K562 treated with DMSO at 1 percent for 12 hours (cell line): ENCODE measurements around the gene FAM78A. TPM values are rescaled to one million over a fixed set of nuclear protein-coding genes. Genes with fewer than 3 reads are reported as not detected.

ENCODE experiments used
- total RNA-seq: library from RNA; unstranded; fragments of 300-600 nt; gene quantifications from 2 replicates; pipeline ENCODE4 v1.2.3, GENCODE V29; 2022; ENCODE audit not compliant: insufficient read depth

FAM78A gene
- total RNA-seq, result 39.4 and 85.9 TPM in 2 replicates

GRCh38 chr9:131276094-131276888 lies at the start of gene FAM78A:
Gene FAM78A, minus strand, starts transcription at chr9:131276510. Its CDS starts 331 bp downstream, at chr9:131276179.

GRCh38 chr9:131289301-131290035 lies 13.2 kb upstream of the FAM78A start, which contains the start of gene PLPP7:
Gene PLPP7, plus strand, starts transcription at chr9:131289723. Its CDS starts 275 bp downstream, at chr9:131289998.

Other genes with a start within 250 kb of the FAM78A start
- gene AIF1L, start 180.0 kb downstream of the FAM78A start, total RNA-seq, result 0.69 and 0.95 TPM in 2 replicates
- gene NUP214, start 150.9 kb downstream of the FAM78A start, total RNA-seq, result 59.2 and 201 TPM in 2 replicates
- gene PLPP7, start 13.2 kb upstream of the FAM78A start, total RNA-seq, result 2.1 and 2.4 TPM in 2 replicates
- 15.1 and 56.6 TPM in 2 replicates for gene PRRC2B, start 117.6 kb upstream of the FAM78A start, total RNA-seq
- 23.3 and 37.0 TPM in 2 replicates for gene POMT1, start 226.4 kb upstream of the FAM78A start, total RNA-seq